IMR-90 (cell line): ENCODE results near the gene SNX5. TPM values are rescaled to one million over a fixed set of nuclear protein-coding genes. Genes with fewer than 3 reads are reported as not detected.

Experiments used
- ATAC-seq: fragments of 200-7000 bp; cut with Tn5 transposase; 2 replicates; pipeline ENCODE4 v1.9.1; 2020; ENCODE audit warnings: low read depth, mild to moderate bottlenecking, moderate library complexity
- BruUV-seq: library from RNA; stranded (reverse); fragments of 400-500 nt; replicated peaks from 2 replicates; lab custom pipeline; 2021; lab: Mats Ljungman, UMichigan
- CTCF ChIA-PET: fragments of 300-600 bp; formaldehyde crosslinking; extraction: SDS; loops from one replicate; lab custom pipeline; 2021; ENCODE audit warnings: antibody characterized with exemption; lab: Yijun Ruan, JAX
- POLR2A ChIA-PET: fragments of 300-600 bp; sonication (Branson Sonifier 250); formaldehyde crosslinking; loops from one replicate; lab custom pipeline; 2022; ENCODE audit warnings: antibody characterized with exemption; ENCODE audit not compliant: unreplicated experiment; lab: Charles Lee
- DNase-seq: peaks from one replicate; pipeline ENCODE4 v3.0.0; 2013
- H2AFZ ChIP-seq: replicated peaks from 2 replicates; pipeline ENCODE3; 2013; ENCODE audit warnings: low read length, mild to moderate bottlenecking; ENCODE audit not compliant: poor library complexity
- H2AK5ac ChIP-seq: 2 replicates; pipeline ENCODE4 v1.6.1; 2013; ENCODE audit warnings: low read depth, low read length, inconsistent platforms
- H2AK9ac ChIP-seq: replicated peaks from 2 replicates; pipeline ENCODE3; 2013; ENCODE audit warnings: mild to moderate bottlenecking, low read depth, low read length, moderate library complexity; ENCODE audit not compliant: poor library complexity
- H2BK120ac ChIP-seq: 2 replicates; pipeline ENCODE4 v1.6.1; 2013; ENCODE audit warnings: low read depth, low read length, inconsistent platforms
- H2BK15ac ChIP-seq: 3 replicates; pipeline ENCODE4 v1.6.1; 2013; ENCODE audit warnings: low read depth, low read length, inconsistent platforms
- H2BK20ac ChIP-seq: 2 replicates; pipeline ENCODE4 v1.6.1; 2013; ENCODE audit warnings: low read depth, mild to moderate bottlenecking, inconsistent platforms, low read length, moderate library complexity
- H2BK5ac ChIP-seq: 2 replicates; pipeline ENCODE4 v1.6.1; 2013; ENCODE audit warnings: mild to moderate bottlenecking, low read depth, low read length, inconsistent platforms; ENCODE audit not compliant: poor library complexity, severe bottlenecking
- H3K14ac ChIP-seq: replicated peaks from 2 replicates; pipeline ENCODE4 v1.6.1; 2013; ENCODE audit warnings: low read depth, low read length, inconsistent platforms
- H3K18ac ChIP-seq: 2 replicates; pipeline ENCODE4 v1.6.1; 2013; ENCODE audit warnings: low read depth, low read length, control low read depth
- H3K23ac ChIP-seq: 2 replicates; pipeline ENCODE4 v1.6.1; 2013; ENCODE audit warnings: low read depth, low read length, inconsistent platforms
- H3K27ac ChIP-seq: 2 replicates; pipeline ENCODE4 v1.5.1; 2013; ENCODE audit warnings: mild to moderate bottlenecking, control low read depth, low read length; ENCODE audit not compliant: insufficient read depth
- H3K27me3 ChIP-seq: 2 replicates; pipeline ENCODE4 v1.6.1; 2013; ENCODE audit warnings: low read length; ENCODE audit not compliant: control insufficient read depth, insufficient read depth
- H3K36me3 ChIP-seq: 2 replicates; pipeline ENCODE4 v1.6.1; 2013; ENCODE audit warnings: low read length, mixed read lengths; ENCODE audit not compliant: control insufficient read depth, insufficient read depth
- H3K4ac ChIP-seq: 2 replicates; pipeline ENCODE4 v1.6.1; 2013; ENCODE audit warnings: low read depth, low read length, inconsistent platforms
- H3K4me1 ChIP-seq: 2 replicates; pipeline ENCODE4 v1.6.1; 2013; ENCODE audit warnings: low read length, mixed read lengths; ENCODE audit not compliant: control insufficient read depth, insufficient read depth
- H3K4me2 ChIP-seq: 2 replicates; pipeline ENCODE4 v1.6.1; 2013; ENCODE audit warnings: low read depth, mild to moderate bottlenecking, control low read depth, low read length, moderate library complexity
- H3K4me3 ChIP-seq: 2 replicates; pipeline ENCODE4 v1.5.1; 2013; ENCODE audit warnings: low read depth, mild to moderate bottlenecking, control low read depth, low read length, moderate library complexity; ENCODE audit not compliant: insufficient read depth
- H3K56ac ChIP-seq: 2 replicates; pipeline ENCODE4 v1.6.1; 2013; ENCODE audit warnings: low read length, inconsistent platforms; ENCODE audit not compliant: insufficient read depth; ENCODE audit errors: extremely low read depth
- H3K79me1 ChIP-seq, 2 experiments: 2 replicates each; pipeline ENCODE4 v1.6.1; 2013; ENCODE audit warnings: low read length in 2 of 2, inconsistent platforms in 1 of 2, low read depth in 1 of 2
- H3K9ac ChIP-seq: 2 replicates; pipeline ENCODE4 v1.6.1; 2013; ENCODE audit warnings: low read depth, low read length, control low read depth
- H3K9me1 ChIP-seq: 2 replicates; pipeline ENCODE4 v1.6.1; 2013; ENCODE audit warnings: low read length, inconsistent platforms; ENCODE audit not compliant: insufficient read depth
- H3K9me3 ChIP-seq: 2 replicates; pipeline ENCODE4 v1.6.1; 2013; ENCODE audit warnings: low read length; ENCODE audit not compliant: control insufficient read depth, insufficient read depth
- H4K20me1 ChIP-seq: 2 replicates; pipeline ENCODE4 v1.6.1; 2013; ENCODE audit warnings: low read length, inconsistent platforms; ENCODE audit not compliant: insufficient read depth
- H4K5ac ChIP-seq: 2 replicates; pipeline ENCODE4 v1.6.1; 2013; ENCODE audit warnings: mild to moderate bottlenecking, low read depth, low read length, control low read depth
- H4K8ac ChIP-seq, 2 experiments: 2 replicates each; pipeline ENCODE4 v1.6.1; 2013; ENCODE audit warnings: low read depth in 2 of 2, low read length in 2 of 2, control low read depth in 1 of 2, inconsistent platforms in 1 of 2
- H4K91ac ChIP-seq: 2 replicates; pipeline ENCODE4 v1.6.1; 2013; ENCODE audit warnings: low read depth, low read length, inconsistent platforms; ENCODE audit not compliant: insufficient read depth
- ELK1 ChIP-seq: fragments of 150-350 bp; IDR thresholded peaks from 2 replicates; pipeline ENCODE4 v1.6.1; 2016; ENCODE audit warnings: low read depth, mild to moderate bottlenecking, low read length, moderate library complexity, borderline replicate concordance
- MAFK ChIP-seq: IDR thresholded peaks from 2 replicates; pipeline ENCODE4 v1.6.1; 2012; ENCODE audit warnings: low read depth, low read length, improper control_type of control experiment
- MXI1 ChIP-seq: IDR thresholded peaks from 2 replicates; pipeline ENCODE4 v1.6.1; 2012; ENCODE audit warnings: low read depth, mild to moderate bottlenecking, low read length, moderate library complexity, borderline replicate concordance
- NFE2L2 ChIP-seq: fragments of 150-350 bp; IDR thresholded peaks from 2 replicates; pipeline ENCODE4 v1.6.1; 2016; ENCODE audit warnings: low read depth, mild to moderate bottlenecking, low read length
- RAD21 ChIP-seq: IDR thresholded peaks from 2 replicates; pipeline ENCODE4 v1.6.1; 2012; ENCODE audit warnings: low read length, improper control_type of control experiment
- RFX5 ChIP-seq: IDR thresholded peaks from 2 replicates; pipeline ENCODE4 v1.8.0; 2012; ENCODE audit warnings: low read depth, mild to moderate bottlenecking, low read length, moderate library complexity
- SMC3 ChIP-seq: fragments of 150-350 bp; IDR thresholded peaks from 2 replicates; pipeline ENCODE4 v1.6.1; 2016; ENCODE audit warnings: low read depth, mild to moderate bottlenecking, antibody characterized with exemption, low read length, moderate library complexity
- whole genome bisulfite sequencing, 2 experiments: methylation state at CpG; one replicate each; pipeline versions ENCODE4 v1.1.5 to v1.1.7; 2013; ENCODE audit warnings: missing lambda C conversion rate in 2 of 2; ENCODE audit not compliant: insufficient read length in 1 of 2; ENCODE audit errors: extremely low coverage in 2 of 2; 5-methylcytosine and 5-hydroxymethylcytosine counted together
- dilution Hi-C: fragments of 300-500 bp; cut with HindIII; formaldehyde crosslinking; loops from one replicate; pipeline ENCODE4 v1.14.3; 2018; ENCODE audit warnings: low sequenced_read_pairs; ENCODE audit not compliant: unreplicated experiment
- in situ Hi-C: fragments of 300-500 bp; cut with MboI; formaldehyde crosslinking; loops from 3 replicates; pipeline ENCODE4 v1.14.3; 2019; ENCODE audit warnings: low sequenced_read_pairs, inconsistent platforms, mixed read lengths
- intact Hi-C: fragments of 100-400 bp; cut with micrococcal nuclease; formaldehyde crosslinking; loops from 2 replicates; pipeline ENCODE4 v1.10.0; 2022
- polyA plus RNA-seq, 3 experiments: library from polyadenylated mRNA; depleted of rRNA; stranded (reverse); fragments of >200 nt; gene quantifications; 2 replicates each; pipeline ENCODE4 v1.2.3, GENCODE V29; 2012; ENCODE audit warnings: low replicate concordance in 1 of 3
- total RNA-seq: library from RNA; depleted of rRNA; stranded (reverse); fragments of >200 nt; gene quantifications from 2 replicates; pipeline ENCODE4 v1.2.3, GENCODE V29; 2012

SNX5 gene
- total and polyA plus RNA-seq, 2 of the 4 experiments (the other 2 are of a cell fraction): 65.4 to 92.8 TPM

- no CpG with 5 or more reads among the region's 1 CpG for WGBS, 2 experiments
- no peak for DNase-seq
These were observed 70.9 kb downstream of the SNX5 start for GRCh38 chr20:17897566-17898307.

More at GRCh38 chr20:17897566-17898307, 70.9 kb downstream of the SNX5 start:
- Histone ChIP-seq H3K79me1 (peaks cover 0 to 12% of the 10 kb centered on the region in 2 experiments; a peak in 2 of 4 replicates), H2BK5ac (no peak overlapping the region), H2AFZ (no peak overlapping the region), H2AK5ac (peak overlapping the region; percentile 63; the same call in 1 of the 2 replicates), H3K4me3 (no peak overlapping the region), H4K8ac (no peak overlapping the region), H4K91ac (no peak overlapping the region; the same call in 1 of the 2 replicates), H3K23ac (no peak overlapping the region), H3K9me1 (peaks cover 7% of the 10 kb centered on the region), H3K56ac (no peak overlapping the region), H3K18ac (no peak overlapping the region), H2BK120ac (0 out of 2 replicates have a peak overlapping the region, but pooled peaks have one; percentile 3), H2AK9ac (no peak overlapping the region), H4K5ac (no peak overlapping the region), H3K4me2 (no peak overlapping the region), H3K27me3 (no peaks in the 10 kb centered on the region), H3K4me1 (peaks cover 13% of the 10 kb centered on the region), H4K20me1 (no peaks in the 10 kb centered on the region), H3K9me3 (no peaks in the 10 kb centered on the region), H3K14ac (no peak overlapping the region), H3K9ac (no peak overlapping the region), H3K4ac (no peak overlapping the region), H3K27ac (no peak overlapping the region), H2BK15ac (no peak overlapping the region), H2BK20ac (no peak overlapping the region), H3K36me3 (no peaks in the 10 kb centered on the region)
- TF ChIP-seq RAD21 (no peak), MXI1 (no peak), SMC3 (no peak), ELK1 (no peak), NFE2L2 (no peak), RFX5 (no peak), MAFK (no peak)
- in situ Hi-C loops: loop anchor here (5.0 kb wide), 1 partner anchor 220 kb away; no protein-coding TSS in a partner anchor
- no TSS peak for BruUV-seq
- ATAC-seq: no peak
- intact Hi-C loops: loop anchor here (1.0 to 5.0 kb wide), 5 partner anchors 55 to 390 kb away; partner anchors contain the start of gene RRBP1
- dilution Hi-C loops: no loop called here
- POLR2A ChIA-PET: no interaction called here
- CTCF ChIA-PET: interaction anchor here (0.6 to 1.4 kb wide), 8 partner anchors 14 to 217 kb away, joined by 3 to 6 read pairs (median 3); no protein-coding TSS in a partner anchor
